SIG-M5 treated with dmso at 0.1 percent for 504 hours (cell line): Measurements from ENCODE around the gene ERRFI1.

Experiments used
- DNase-seq: peaks from one replicate; lab custom pipeline; 2025; ENCODE audit not compliant: unreplicated experiment; lab: John Stamatoyannopoulos, UW

The ERRFI1 gene

DNA sequence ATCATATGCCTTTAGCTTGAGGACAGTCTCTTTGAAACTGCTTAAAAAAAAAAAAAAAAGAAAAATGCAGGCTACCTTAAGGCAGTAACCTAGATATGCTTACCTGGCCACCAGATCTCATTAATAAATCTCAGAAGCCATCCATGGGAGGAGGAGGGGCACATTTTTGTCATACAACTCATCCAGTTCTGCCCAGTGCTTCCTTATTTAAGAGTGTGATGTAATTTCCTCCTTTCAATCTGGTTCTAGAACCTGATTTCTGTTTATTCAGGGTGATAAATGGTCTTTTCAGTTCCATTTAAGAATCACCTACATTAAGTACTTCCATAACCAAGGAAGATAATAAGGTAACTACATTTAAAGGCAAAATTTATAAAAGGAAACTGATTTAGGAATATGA lies 6.1 kb downstream of the ERRFI1 start:
- DNase-seq: peak; percentile 65

DNA sequence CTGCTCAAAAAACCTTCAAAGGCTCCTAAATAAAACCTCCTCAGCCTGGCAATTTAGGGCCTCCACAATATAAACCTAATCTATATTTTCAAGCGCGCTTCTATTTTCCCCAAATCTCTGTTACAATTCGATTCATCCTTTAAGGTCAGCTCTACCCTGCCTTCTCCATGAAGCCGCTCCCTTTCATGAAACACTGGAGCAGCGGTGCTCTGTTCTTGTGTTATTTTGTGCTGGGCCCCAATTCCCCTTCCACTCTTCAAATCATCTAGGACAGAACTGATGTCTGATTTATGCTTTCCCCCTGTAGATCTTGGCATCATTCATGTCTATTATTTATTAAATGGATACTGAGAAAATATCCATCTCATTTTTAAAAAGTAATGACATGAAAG lies 6.9 kb downstream of the ERRFI1 start:
- no peak for DNase-seq

DNA sequence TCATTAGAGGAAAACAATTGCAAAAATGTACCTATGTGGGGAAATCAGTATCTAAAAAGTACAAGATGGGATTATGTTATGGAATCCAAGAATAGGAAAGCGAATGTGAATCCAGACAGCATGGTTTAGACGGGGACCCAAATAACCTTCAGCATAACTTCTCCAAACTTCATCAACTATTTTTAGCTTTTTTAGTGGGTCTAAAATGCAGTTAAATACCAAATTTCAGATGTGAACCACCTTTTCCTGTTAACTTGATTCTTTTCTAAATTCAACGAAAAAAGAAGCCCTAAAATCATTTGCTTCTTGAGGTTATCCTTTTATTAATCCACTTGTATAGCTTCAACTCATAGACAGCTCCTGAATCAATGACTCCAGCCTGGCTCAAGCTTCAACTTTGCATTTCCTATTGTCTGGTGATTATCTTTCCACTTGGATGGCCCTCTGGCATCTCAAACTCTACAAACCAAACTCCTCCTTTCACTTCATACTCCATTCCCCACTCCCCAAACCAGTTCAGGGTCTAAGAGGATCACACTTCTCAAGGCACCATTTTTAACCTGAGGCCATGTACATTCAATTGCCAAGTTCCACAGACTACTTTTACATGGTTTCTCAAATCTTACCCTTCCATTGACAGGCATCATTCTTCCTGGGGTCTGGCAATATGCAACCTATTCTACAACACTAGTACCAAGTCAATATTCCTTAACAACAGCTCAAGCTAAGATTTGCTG lies 7.4 kb downstream of the ERRFI1 start:
- DNase-seq: no peak

DNA sequence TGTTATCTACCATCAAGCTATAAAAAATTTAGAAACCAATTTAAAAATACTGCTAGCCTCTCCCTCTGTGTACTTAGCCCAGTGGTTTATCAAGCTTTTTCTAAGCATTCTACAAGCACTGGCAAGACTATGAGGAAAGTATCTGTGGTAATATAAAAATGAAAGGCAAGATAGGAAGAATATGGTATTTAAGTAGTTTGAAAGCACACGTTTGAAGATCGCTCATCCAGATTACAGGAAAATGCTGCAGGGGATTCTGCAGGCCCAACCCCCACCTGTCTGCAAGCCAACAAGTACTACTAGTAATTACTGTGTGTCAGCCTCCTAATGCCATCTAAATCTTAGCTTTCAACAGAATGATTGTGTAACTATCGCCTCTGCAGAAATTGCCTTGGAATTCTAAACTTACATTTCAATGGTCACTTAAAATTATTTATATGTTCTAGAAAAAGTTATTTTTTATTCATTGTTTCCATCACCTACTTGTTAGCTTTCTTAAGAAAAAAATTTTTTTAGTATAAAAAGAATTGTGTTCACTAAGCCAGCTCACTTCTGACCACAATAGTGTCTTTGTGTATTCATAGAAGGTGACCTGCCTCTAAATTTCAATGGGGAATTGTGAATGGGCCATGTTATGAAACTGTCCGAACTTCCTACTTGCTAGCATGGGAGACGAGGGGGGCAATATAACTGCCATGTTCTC lies 8.5 kb downstream of the ERRFI1 start:
- no peak for DNase-seq

DNA sequence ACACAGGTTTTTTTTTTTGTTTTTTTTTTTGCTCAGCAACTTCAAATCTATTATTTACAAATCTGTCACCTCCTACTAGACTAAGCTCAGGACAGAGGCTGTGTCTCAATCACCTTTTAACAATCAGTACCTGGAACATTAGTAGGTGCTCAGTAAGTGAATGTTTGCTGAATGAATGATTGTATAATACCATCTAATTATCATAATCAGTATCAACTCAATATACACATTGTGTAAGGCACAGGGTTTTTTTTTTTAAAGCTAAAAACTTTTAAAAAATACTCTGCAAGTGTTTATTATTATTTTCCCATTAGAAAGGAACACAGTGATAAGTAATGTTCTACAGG lies 9.2 kb downstream of the ERRFI1 start:
- DNase-seq: no peak

DNA sequence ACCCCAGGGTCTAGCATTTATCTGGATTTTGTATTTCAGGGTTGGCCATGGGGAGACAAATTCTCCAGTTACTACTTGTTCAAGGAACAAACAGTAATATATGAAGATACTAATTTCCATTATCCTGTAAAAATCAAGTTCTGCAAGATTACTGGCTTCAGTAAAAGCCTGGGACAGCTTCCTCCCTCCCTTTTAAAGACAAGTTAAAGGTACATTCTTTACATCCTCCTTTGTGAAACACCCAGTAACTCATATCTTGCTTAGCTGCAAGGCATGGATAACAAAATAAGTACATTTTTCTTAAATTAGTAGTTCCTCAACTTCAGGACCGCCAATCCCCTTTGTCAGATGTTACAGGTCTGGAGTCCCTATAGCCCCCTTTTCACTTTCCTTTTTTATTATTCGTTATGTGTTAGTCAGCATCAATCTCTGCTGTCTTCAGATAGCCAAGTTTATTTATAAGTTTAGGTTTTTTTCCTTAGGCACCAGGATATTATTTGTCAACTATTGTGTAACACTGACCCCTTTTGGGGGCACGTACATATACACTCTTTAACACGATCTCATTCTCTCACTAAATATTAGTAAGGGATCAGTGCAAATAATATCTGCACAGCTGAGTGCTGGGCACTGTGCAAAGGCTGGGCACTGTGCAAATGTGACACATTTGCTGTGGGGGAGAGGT lies 9.8 kb downstream of the ERRFI1 start:
- no peak for DNase-seq

DNA sequence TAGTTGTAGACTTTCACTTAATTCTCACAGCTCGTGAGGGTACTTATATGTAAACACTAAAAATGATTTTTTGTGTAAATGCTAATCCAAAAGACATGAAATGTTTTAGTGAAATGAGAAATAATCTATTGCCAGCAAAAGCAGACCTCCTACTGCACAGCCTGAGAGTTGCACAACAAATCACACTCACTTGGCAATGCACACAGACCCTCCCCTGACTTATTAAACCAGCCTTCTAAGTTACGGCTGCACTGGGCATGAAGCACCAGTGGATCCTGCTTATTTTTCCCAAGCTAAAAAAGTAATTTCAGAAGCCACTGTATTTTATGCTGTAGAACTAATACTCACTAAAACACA lies 10.3 kb downstream of the ERRFI1 start:
- DNase-seq: no peak

DNA sequence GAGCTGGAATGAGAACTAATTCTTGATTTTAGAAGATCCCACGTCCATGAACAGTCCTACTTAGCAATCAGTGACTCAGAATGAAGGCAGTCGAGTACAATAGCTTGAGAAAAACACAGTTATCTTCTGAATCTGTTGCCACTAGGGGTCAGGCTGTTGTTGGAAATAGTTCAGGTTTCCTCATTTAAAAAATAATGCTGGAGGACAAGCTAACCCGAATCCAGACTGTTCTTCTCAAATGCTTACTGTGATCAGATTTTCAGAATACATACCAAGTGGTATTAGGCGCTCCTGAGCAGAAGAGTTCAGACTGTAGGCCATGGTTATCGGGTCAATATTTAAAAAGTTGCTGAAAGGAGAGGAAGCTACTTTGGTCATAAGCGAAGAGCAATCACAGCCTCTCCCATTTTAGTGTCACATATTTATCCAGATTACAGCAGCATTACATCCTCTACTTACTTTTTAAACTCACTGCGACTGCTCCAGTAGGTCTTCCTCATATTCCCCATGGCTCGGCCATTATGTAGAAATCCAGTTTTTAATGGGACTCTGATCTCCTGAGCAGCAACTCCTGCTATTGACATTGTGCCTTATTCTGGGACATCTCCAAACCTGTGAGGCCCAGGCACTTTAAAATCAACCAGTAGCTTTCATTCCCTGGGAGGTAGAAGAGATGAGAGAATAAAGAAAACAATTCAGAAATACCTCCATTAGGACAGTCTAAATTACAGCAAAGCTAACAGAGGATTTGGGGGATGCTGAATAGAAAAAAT lies 10.9 kb downstream of the ERRFI1 start:
- DNase-seq: peak; percentile 74

DNA sequence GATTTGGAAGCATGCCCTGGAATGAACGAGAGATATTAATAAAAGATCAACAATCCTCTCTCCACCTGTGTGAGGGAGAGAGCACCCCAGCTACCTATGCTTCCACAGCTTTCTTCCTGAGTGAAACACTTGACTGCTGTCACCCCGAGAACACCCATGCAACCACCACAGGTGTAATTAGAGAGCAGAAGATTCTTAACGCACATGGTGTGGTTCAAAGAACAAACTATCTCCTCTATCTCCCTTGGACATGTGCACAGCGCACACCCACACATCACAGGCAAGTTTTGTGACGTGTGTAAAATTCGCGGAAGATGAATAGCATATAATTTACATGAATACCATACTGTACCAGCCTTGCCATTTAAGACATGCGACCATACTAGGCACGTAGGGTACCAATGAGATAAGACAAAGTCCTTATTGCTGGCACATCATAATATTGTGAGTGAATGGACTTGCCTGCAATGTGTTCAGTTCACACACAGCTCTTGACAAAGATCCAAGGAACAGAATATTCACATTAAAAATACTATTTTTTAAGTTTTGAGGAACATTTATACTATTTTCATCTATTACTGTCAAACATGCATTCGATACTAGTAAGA lies 11.6 kb downstream of the ERRFI1 start:
- no peak for DNase-seq

DNA sequence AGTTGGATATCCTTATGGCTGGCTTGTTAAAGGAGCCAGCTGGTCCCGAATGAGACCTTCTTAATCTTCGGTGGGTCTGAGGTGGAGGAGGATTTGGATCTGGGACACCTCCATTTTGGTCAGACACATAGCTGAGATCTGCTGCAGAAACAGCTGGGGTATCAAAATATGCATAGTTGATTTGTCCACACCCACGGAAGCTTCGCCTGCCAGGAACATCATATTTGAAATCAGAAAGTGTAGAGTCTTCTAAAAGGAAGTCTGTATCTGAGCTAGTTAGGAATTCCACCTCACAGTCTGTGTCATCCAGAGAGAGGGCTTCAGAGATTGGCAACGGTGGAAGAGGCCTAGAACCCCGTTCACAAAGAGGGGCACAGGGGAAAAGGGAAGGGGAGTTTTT lies 12.3 kb downstream of the ERRFI1 start:
- no peak for DNase-seq

DNA sequence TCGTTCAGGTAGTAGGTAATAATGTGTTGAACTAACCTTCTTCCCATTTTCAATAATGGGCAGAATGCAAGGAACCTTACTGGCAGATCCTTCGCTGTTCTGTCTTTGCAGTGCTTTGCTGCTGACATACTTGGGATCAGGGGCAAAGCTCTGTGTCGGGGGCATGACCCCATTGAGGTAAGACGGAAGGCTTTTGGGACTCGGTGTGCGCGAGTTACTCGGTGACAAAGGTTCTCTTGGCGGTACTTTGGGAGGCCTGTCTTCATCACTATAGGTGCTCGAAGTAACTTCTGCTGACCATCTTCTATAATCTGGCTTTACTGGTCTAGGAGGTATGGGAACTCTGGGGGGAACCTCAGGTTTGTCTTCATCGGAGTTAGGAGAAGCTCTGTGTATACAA lies 12.7 kb downstream of the ERRFI1 start:
- DNase-seq: no peak

DNA sequence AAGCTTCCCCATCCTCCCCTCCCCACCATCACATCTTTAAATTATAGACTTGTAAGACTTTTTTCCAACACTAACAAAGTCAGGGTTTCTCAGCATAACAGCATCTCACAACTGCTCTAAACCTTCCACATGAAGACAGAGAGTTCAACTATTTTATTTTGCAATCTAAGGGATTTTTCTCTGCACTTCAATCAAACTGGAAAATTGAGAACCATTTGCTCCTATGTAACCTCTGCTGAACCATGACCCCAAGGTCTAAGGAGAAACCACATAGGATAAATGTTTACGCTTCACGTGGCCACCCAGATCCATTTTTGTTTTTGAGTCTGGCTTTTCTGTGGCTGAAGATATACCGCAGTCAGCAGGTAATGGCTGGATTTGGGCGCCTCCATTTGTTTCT lies 13.2 kb downstream of the ERRFI1 start:
- DNase-seq: no peak

DNA sequence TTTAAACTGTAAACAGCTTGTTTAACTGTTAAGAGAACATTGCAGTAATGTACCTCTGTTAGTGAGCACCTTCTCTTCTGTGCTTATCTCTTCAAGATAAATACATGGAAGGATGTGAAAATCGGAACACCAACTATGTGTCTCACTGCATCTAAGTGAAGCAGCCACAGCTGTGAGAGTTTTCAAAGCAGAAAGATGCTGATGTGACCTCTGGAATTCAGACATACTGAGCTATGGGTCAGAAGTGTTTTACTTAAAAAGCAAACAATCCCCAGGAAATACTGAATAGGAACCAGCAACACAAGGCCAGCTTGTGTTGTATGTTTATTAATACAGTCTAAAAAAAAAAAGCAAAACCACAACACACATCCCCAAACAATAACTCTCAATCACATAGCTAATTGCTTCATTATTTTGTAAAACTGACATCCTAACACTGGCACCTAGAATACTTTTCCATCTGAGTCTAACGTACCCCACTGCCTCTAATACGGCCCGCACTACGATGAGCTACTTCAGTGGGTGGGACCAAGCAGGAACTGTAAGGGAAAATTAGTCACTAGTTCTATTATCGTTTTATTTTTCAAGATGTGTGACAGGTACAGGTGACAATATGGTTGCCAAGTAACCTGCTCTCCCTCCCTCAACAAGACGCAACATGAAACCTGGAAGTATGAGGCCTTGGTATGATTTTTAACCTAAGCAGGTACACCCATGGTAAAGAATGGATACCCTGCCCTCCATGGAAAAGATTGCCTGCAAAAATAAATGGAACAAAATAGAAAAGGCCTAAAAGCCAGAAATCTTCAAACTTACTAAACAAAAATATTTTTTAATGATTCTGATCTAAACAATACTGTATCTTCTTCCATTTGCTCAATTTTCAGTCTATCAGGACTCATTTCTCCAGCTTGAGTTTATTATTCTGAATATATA lies 13.9 kb downstream of the ERRFI1 start:
- no peak for DNase-seq

DNA sequence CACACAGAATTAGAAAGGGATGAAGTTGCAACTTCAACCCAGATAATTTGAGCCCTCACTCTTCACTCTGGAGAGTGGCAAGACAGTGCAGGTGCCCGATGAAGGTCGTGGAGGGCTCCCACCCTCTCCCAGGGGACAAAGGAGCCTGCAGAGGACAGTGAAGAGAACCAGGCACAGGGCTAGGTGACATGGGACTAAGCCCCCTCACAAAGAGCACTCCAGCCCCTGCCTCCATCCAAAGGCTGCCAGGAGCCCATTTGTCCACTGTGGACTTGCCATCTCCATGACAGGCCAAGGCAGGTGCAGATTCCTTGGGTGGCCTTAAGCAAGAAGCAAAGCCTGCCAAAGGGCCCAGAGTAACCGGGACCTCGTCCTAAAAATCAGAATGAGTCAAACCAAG lies 15.1 kb downstream of the ERRFI1 start:
- no peak for DNase-seq

DNA sequence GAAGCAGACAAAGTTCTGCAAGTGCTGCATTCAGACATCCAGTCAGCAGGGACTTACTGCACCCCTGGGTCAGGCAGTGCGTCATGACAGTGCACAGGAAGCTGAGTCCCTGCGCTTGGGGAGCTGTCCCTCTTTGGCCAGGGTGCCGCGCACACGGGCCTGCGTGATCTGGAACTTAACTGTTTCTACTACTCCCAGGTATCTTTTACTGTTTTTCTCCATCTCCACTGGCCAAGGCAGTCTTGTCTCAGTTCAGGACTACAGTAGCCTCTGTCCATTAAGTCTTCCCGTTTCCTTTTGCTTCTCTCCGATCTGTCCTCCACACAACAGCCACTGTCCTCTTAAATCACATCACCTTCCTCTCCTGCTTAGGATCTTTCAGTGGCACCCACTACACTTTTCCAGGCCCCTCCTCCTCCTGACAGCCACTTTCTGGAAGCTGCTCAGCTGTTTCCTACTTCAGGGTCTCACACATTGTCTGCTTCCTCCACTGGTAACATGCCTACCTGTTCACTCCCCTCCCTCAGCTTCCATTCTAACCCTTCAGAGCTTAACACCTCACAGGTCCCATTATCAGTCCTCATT lies 15.9 kb downstream of the ERRFI1 start:
- DNase-seq: no peak

DNA sequence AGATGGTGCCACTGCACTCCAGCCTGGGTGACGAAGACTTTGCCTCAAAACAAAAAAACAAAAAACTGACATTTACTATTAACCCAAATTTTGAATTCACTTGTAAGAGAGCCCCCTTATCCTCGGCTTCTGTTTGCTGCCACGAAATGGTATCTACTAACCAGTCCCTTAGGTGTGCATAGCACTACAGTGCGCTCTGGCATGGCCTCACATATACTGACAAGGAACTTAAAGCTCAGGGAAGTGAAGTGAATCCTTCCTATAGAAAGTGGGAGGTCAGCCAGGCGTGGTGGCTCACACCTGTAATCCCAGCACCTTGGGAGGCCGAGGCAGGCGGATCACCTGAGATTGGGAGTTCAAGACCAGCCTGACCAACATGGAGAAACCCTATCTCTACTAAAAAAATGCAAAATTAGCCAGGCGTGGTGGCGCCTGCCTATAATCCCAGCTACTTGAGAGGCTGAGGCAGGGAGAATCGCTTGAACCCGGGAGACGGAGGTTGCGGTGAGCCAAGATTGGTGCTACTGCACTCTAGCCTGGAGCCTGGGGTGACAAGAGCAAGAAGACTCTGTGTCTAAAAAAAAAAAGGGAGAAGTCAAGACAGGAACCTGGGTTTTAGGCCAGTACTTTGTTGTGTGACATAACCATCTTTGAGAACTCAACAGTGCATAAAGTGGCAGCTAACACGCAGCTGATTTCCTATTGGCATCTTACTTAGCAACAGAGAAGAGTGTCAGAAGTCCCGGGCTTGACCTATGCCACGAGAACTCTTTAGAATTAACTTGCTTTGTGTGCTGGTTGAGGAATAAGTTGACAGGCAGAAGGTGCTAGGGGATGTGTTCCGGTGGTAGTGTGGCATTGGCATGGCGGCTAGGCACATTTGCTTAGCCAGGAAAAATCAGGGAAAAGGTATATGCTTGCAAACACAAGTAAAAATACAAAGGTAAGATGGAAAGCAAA lies 16.8 kb downstream of the ERRFI1 start:
- DNase-seq: no peak

DNA sequence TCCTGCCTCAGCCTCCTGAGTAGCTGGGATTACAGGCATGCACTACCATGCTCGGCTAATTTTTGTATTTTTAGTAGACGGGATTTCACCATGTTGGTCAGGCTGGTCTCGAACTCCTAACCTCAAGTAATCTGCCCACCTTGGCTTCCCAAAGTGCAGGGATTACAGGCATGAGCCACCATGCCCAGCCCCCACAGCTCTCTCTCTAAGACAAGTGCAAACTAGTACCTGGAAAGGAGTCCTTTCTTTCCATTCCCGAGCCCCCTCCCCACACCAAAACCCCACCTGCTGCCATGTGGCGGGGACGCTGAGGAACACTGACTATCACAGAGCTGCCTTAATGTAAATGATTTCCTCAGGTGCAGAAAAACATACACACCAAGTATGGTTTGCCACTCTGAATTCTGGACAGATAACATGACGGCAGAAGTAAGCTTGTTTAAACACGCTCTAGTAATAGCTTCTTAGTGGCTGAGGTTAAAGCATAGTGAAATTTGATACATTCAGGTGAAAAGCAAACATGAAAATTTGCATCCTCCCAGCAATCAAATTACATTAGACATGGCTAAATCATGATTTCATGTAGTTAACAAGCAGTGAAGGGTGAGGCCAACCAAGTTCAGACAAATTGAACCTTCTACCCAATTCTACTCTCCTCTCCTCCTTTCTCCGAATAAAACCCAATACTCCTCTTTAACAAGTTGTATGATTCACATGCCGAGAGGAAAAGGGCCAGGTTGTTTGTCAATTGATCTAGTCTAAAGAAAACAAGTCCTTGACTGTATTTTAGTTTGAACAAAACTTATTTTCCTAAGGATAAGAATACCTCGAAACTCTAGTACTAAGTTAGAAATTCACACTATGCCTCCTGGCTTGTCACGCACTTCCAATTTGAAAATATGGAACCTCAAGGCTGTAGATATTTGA lies 19.8 kb downstream of the ERRFI1 start:
- DNase-seq: no peak
